22Rv1 (cell line): ENCODE data around the gene XCR1.

Experiments
- ZFX ChIP-seq: fragments of 450-650 bp; IDR thresholded peaks from 2 replicates; pipeline ENCODE4 v1.6.1; 2017; ENCODE audit warnings: antibody characterized with exemption, borderline replicate concordance
- TF ChIP-seq, protein P1 (sequence below): fragments of 450-650 bp; IDR thresholded peaks from 2 replicates; pipeline ENCODE4 v1.5.1; 2017; ENCODE audit warnings: mild to moderate bottlenecking

GRCh38 chr3:46065294-46065705 lies 38.0 kb upstream of the XCR1 start:
- TF ChIP-seq, protein P1, sequence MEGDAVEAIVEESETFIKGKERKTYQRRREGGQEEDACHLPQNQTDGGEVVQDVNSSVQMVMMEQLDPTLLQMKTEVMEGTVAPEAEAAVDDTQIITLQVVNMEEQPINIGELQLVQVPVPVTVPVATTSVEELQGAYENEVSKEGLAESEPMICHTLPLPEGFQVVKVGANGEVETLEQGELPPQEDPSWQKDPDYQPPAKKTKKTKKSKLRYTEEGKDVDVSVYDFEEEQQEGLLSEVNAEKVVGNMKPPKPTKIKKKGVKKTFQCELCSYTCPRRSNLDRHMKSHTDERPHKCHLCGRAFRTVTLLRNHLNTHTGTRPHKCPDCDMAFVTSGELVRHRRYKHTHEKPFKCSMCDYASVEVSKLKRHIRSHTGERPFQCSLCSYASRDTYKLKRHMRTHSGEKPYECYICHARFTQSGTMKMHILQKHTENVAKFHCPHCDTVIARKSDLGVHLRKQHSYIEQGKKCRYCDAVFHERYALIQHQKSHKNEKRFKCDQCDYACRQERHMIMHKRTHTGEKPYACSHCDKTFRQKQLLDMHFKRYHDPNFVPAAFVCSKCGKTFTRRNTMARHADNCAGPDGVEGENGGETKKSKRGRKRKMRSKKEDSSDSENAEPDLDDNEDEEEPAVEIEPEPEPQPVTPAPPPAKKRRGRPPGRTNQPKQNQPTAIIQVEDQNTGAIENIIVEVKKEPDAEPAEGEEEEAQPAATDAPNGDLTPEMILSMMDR, result no peak
- TF ChIP-seq ZFX, result no peak
